Measurements from ENCODE around the gene MCAM. TPM values are rescaled to one million over a fixed set of nuclear protein-coding genes. Genes with fewer than 3 reads are reported as not detected.

MCAM gene
- total and polyA plus RNA-seq, 12 donors = 35.8 to 136 (median 96.8) TPM

DNA sequence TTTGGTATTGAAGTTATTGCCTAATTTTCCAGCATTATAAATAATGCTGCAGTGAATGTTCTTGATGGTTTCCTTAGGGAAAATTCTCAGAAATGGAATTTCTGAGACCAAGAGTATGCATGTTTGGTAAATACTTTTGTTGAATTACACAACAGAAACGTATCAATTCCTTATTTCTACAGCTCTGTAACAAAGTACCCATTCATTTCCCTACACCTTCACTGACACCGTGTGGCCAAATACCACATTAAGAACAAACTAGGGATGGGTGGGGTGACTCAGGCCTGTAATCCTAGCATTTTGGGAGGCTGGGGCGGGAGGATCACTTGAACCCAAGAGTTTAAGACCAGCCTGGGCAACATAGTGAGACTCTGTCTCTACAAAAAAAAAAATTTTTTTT, 21.8 kb downstream of the MCAM start:
- no peak for ATAC-seq
- Histone ChIP-seq H3K4me1 (peaks cover 0 to 32% (median 24%) of the 10 kb centered on the region in 9 donors), H3K27ac (no peak overlapping the region), H3K27me3 (no peaks in the 10 kb centered on the region), H3K4me3 (no peak overlapping the region), H3K36me3 (peaks cover 0 to 90% (median 30%) of the 10 kb centered on the region in 9 donors), H3K9me3 (peaks cover 0 to 12% (median 5%) of the 10 kb centered on the region in 11 donors)
- DNase-seq = no peak
- intact Hi-C loops (cut with DNase I) = loop anchor here in 1 of 10 donors (10.0 kb wide), 1 partner anchor 90 kb away; the partner anchor contains the start of gene CBL
- WGBS, 2 donors = 61 to 66% methylated on average over 3 of the region's 3 CpGs
- TF ChIP-seq, protein P1, sequence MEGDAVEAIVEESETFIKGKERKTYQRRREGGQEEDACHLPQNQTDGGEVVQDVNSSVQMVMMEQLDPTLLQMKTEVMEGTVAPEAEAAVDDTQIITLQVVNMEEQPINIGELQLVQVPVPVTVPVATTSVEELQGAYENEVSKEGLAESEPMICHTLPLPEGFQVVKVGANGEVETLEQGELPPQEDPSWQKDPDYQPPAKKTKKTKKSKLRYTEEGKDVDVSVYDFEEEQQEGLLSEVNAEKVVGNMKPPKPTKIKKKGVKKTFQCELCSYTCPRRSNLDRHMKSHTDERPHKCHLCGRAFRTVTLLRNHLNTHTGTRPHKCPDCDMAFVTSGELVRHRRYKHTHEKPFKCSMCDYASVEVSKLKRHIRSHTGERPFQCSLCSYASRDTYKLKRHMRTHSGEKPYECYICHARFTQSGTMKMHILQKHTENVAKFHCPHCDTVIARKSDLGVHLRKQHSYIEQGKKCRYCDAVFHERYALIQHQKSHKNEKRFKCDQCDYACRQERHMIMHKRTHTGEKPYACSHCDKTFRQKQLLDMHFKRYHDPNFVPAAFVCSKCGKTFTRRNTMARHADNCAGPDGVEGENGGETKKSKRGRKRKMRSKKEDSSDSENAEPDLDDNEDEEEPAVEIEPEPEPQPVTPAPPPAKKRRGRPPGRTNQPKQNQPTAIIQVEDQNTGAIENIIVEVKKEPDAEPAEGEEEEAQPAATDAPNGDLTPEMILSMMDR (IDR thresholded peaks at IDR 0.05) = no peak

GRCh38 chr11:119293461-119293860, 23.5 kb downstream of the MCAM start:
- intact Hi-C loops (cut with DNase I) = loop anchor here in 1 of 10 donors (10.0 kb wide), 1 partner anchor 89 kb away; the partner anchor contains the start of gene CBL
- H3K27me3 ChIP-seq = no peaks in the 10 kb centered on the region
- WGBS, 2 donors = 98% methylated on average over 3 of the region's 3 CpGs

GRCh38 chr11:119290894-119291497, 25.9 kb downstream of the MCAM start:
- 96 to 98% methylated on average over 10 of the region's 10 CpGs for WGBS, 2 donors
- DNase-seq = no peak
- Histone ChIP-seq H3K27me3 (no peaks in the 10 kb centered on the region), H3K4me3 (no peak overlapping the region), H3K36me3 (peaks cover 0 to 90% (median 37%) of the 10 kb centered on the region in 9 donors), H3K4me1 (no peaks in the 10 kb centered on the region), H3K27ac (no peak overlapping the region), H3K9me3 (peaks cover 0 to 12% (median 5%) of the 10 kb centered on the region in 11 donors)
- intact Hi-C loops (cut with DNase I) = loop anchor here in 1 of 10 donors (10.0 kb wide), 1 partner anchor 86 kb away; the partner anchor contains the start of gene CBL
- TF ChIP-seq, protein P1 (IDR thresholded peaks at IDR 0.05) = no peak
- ATAC-seq = no peak

More at GRCh38 chr11:119293461-119293860, 23.5 kb downstream of the MCAM start:
- H3K9me3 ChIP-seq = peaks cover 0 to 12% (median 5%) of the 10 kb centered on the region in 11 donors
- H3K4me1 ChIP-seq = peaks cover 0 to 17% (median 10%) of the 10 kb centered on the region in 9 donors
- TF ChIP-seq, protein P1 (IDR thresholded peaks at IDR 0.05) = no peak
- no peak overlapping the region for H3K27ac ChIP-seq
- DNase-seq (no peak), ATAC-seq (no peak)
- peaks cover 0 to 90% (median 22%) of the 10 kb centered on the region in 9 donors for H3K36me3 ChIP-seq
- no peak overlapping the region for H3K4me3 ChIP-seq

DNA sequence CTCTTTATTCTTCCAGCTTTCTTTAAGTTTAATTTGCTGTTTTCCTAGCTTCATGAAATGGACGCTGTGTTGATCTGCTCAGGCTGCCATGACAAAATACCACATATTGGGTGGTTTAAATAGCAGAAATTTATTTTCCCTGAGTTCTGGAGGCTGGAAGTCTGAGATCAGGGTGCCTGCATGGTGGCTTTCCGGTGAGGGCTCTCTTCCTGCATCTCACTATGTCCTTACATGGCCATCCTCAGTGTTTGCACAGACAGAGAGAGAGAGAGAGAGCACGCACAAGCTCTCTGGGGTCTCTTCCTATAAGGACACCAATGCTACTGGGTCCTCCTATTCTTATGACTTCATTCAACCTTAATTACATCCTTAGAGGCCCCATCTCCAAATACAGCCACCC, 28.7 kb downstream of the MCAM start:
- H3K27ac ChIP-seq = no peak overlapping the region
- WGBS, 2 donors = 69 to 88% methylated on average over 3 of the region's 3 CpGs
- H3K4me1 ChIP-seq = peaks cover 0 to 9% (median 0%) of the 10 kb centered on the region in 9 donors
- H3K4me3 ChIP-seq = no peak overlapping the region
- H3K9me3 ChIP-seq = peaks cover 0 to 12% (median 5%) of the 10 kb centered on the region in 11 donors
- peaks cover 0 to 80% (median 48%) of the 10 kb centered on the region in 9 donors for H3K36me3 ChIP-seq
- no peaks in the 10 kb centered on the region for H3K27me3 ChIP-seq
- intact Hi-C loops (cut with DNase I) = loop anchor here in 4 of 10 donors (5.0 to 10.0 kb wide), 3 partner anchors 81 to 143 kb away; partner anchors contain the start of genes CBL (in 3 of the 4) and ABCG4 (in 1 of the 4)
- ATAC-seq = no peak
- no peak for DNase-seq
- TF ChIP-seq, protein P1 (IDR thresholded peaks at IDR 0.05) = no peak
